GM23248 (cell line): ENCODE data around the gene SUN2. TPM values are rescaled to one million over a fixed set of nuclear protein-coding genes. Genes with fewer than 3 reads are reported as not detected.

Source experiments
- DNase-seq: peaks from one replicate; pipeline ENCODE4 v3.0.0-alpha.2; 2015
- H2AFZ ChIP-seq: fragments of 200-600 bp; sonication (generic); 2 replicates; pipeline ENCODE4 v1.6.1; 2016; ENCODE audit warnings: antibody characterized with exemption
- H3F3A ChIP-seq: fragments of 200-600 bp; sonication (generic); 2 replicates; pipeline ENCODE4 v1.6.1; 2016; ENCODE audit warnings: mild to moderate bottlenecking, antibody characterized with exemption, mixed run types; ENCODE audit not compliant: insufficient read depth
- H3K27ac ChIP-seq: fragments of 200-600 bp; sonication (generic); 2 replicates; pipeline ENCODE4 v1.5.1; 2016; ENCODE audit warnings: mild to moderate bottlenecking
- H3K27me3 ChIP-seq: fragments of 200-600 bp; sonication (generic); replicated peaks from 2 replicates; pipeline ENCODE4 v1.6.1; 2016; ENCODE audit warnings: mild to moderate bottlenecking; ENCODE audit not compliant: insufficient read depth
- H3K36me3 ChIP-seq: fragments of 200-600 bp; sonication (generic); 2 replicates; pipeline ENCODE4 v1.6.1; 2016; ENCODE audit warnings: low read depth, mild to moderate bottlenecking
- H3K4me1 ChIP-seq: fragments of 200-600 bp; sonication (generic); 2 replicates; pipeline ENCODE4 v1.6.1; 2016; ENCODE audit warnings: mild to moderate bottlenecking; ENCODE audit not compliant: insufficient read depth
- H3K4me2 ChIP-seq: fragments of 200-600 bp; sonication (generic); one replicate; pipeline ENCODE4 v1.6.1; 2016; ENCODE audit warnings: mild to moderate bottlenecking; ENCODE audit not compliant: unreplicated experiment
- H3K4me3 ChIP-seq: fragments of 200-600 bp; sonication (generic); 2 replicates; pipeline ENCODE4 v1.5.1; 2016; ENCODE audit warnings: mild to moderate bottlenecking
- H3K79me2 ChIP-seq: fragments of 200-600 bp; sonication (generic); 2 replicates; pipeline ENCODE4 v1.6.1; 2016; ENCODE audit warnings: mild to moderate bottlenecking; ENCODE audit not compliant: insufficient read depth
- H3K9ac ChIP-seq: fragments of 200-600 bp; sonication (generic); 2 replicates; pipeline ENCODE4 v1.6.1; 2016; ENCODE audit warnings: mild to moderate bottlenecking
- H3K9me2 ChIP-seq: fragments of 200-600 bp; sonication (generic); 2 replicates; pipeline ENCODE4 v1.6.1; 2016; ENCODE audit warnings: mixed run types, mild to moderate bottlenecking, moderate library complexity; ENCODE audit not compliant: insufficient read depth
- H3K9me3 ChIP-seq: fragments of 200-600 bp; sonication (generic); one replicate; pipeline ENCODE4 v1.6.1; 2017; ENCODE audit warnings: low read depth
- H4K20me1 ChIP-seq: fragments of 200-600 bp; sonication (generic); 2 replicates; pipeline ENCODE4 v1.6.0; 2016; ENCODE audit not compliant: insufficient read depth
- EZH2 ChIP-seq: fragments of 200-600 bp; sonication (generic); IDR thresholded peaks from 2 replicates; pipeline ENCODE4 v1.6.1; 2018; ENCODE audit warnings: antibody characterized with exemption, mild to moderate bottlenecking; ENCODE audit not compliant: insufficient read depth, poor library complexity, severe bottlenecking
- EZH2phosphoT487 ChIP-seq: fragments of 200-600 bp; sonication (generic); IDR thresholded peaks from 2 replicates; pipeline ENCODE4 v1.6.1; 2018; ENCODE audit warnings: antibody characterized with exemption, moderate library complexity, mild to moderate bottlenecking, low read depth; ENCODE audit not compliant: insufficient read depth
- WGBS, 2 experiments: methylation state at CpG; one replicate each; pipeline ENCODE4 v1.1.6; 2015 to 2017; ENCODE audit warnings: low lambda C conversion rate in 2 of 2, low coverage in 1 of 2; ENCODE audit errors: missing lambda C conversion rate in 2 of 2; 5-methylcytosine and 5-hydroxymethylcytosine counted together
- in situ Hi-C: fragments of 300-500 bp; cut with MboI; formaldehyde crosslinking; loops from 2 replicates; pipeline ENCODE4 v1.15.0; 2020
- polyA plus RNA-seq: library from polyadenylated mRNA; unstranded; fragments of >200 nt; fragmentation: Nextera tagmentation; extraction: Ambion mirVana; gene quantifications from 2 replicates; pipeline ENCODE4 v1.2.1, GENCODE V29; 2016
- total RNA-seq: library from RNA; depleted of rRNA; stranded (reverse); fragments of >200 nt; shearing (Covaris generic); gene quantifications from 2 replicates; pipeline ENCODE4 v1.2.3, GENCODE V29; 2014

SUN2 gene
- total and polyA plus RNA-seq, 2 experiments from 2014 or later = 47.9 to 146 TPM

DNA sequence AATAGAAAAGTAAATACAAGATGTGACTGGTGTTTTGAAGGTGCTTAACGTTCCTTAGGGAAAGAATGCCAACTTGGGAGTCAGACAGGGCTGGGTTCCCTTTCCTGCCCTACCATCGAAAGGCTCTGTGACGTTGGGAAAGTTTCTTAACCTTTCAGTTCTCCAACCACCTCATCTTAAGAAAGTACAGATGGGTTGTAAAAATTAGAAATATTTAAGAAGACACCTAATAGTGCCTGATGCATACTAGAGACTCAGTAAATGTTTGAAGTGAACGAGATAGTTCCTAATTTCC is 49.0 kb downstream of the SUN2 start:
- Histone ChIP-seq H3K27ac (peak overlapping the region; percentile 88), H2AFZ (peak overlapping the region; percentile 36), H3K9me3 (no peaks in the 10 kb centered on the region), H3K79me2 (peaks cover 60% of the 10 kb centered on the region), H3K36me3 (no peaks in the 10 kb centered on the region), H4K20me1 (peaks cover 12% of the 10 kb centered on the region; the same call in 1 of the 2 replicates), H3K4me3 (peak overlapping the region; percentile 88), H3K27me3 (no peaks in the 10 kb centered on the region), H3F3A (peaks cover 23% of the 10 kb centered on the region), H3K9me2 (no peaks in the 10 kb centered on the region), H3K9ac (peak overlapping the region; percentile 95), H3K4me2 (peak overlapping the region; percentile 83), H3K4me1 (peaks cover 20% of the 10 kb centered on the region)
- 0 to 1% methylated on average over 4 of the region's 4 CpGs for WGBS, 2 experiments
- TF ChIP-seq EZH2phosphoT487 (no peak), EZH2 (no peak)
- DNase-seq = peak; percentile 59
- in situ Hi-C loops = no loop called here

DNA sequence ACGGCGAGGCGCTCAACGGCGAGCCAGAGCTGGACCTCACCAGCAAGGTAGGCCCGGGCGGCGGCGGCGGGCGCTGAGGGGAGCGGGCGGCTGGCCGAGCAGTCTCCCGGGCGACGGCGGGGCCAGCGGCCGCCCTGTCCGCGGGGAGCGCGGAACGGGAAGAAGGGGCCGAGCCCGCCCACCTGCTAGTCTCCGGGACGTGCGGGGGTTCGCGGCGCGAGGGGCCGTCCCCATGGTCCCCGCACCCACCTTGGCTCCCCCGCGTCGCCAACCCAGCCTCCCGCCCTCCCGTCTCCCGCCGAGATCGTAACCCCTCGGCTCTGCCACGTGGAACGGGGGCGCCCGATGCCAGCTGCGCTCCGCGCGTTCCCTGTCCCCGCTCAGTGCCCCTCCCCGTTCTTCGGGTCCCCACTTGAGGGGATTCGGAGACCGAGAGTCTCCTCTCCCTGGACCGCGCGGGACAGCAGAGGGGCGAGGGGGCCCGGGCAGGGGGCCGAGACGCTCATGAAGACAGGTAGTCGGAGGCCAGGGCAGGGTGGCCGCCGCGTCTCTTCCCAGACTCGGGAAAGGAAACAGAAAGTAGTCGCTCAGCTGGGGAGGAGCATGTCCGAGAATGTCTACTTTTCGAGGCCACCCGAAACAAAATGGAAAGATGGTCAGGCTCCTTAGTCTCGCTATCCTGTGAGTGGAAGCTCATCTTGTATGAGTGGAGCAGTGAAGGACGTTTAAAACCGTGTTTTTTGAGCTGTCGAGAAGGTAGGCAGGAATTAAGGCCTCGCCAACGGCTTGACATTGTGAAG is 49.5 kb downstream of the SUN2 start:
- Histone ChIP-seq H3K27ac (peak overlapping the region; percentile 88), H3K36me3 (no peaks in the 10 kb centered on the region), H3K9me2 (no peaks in the 10 kb centered on the region), H3K27me3 (no peaks in the 10 kb centered on the region), H3K4me1 (peaks cover 20% of the 10 kb centered on the region), H3K9me3 (no peaks in the 10 kb centered on the region), H3F3A (peaks cover 23% of the 10 kb centered on the region), H3K4me3 (peak overlapping the region; percentile 88), H3K9ac (peak overlapping the region; percentile 95), H2AFZ (peak overlapping the region; percentile 36), H3K79me2 (peaks cover 54% of the 10 kb centered on the region), H4K20me1 (peaks cover 12% of the 10 kb centered on the region; the same call in 1 of the 2 replicates), H3K4me2 (peak overlapping the region; percentile 83)
- 0% methylated on average over 24 to 74 of the region's 80 CpGs for WGBS, 2 experiments
- peak; percentile 71 for DNase-seq
- in situ Hi-C loops = no loop called here
- no peak for TF ChIP-seq EZH2
- TF ChIP-seq EZH2phosphoT487 = no peak

DNA sequence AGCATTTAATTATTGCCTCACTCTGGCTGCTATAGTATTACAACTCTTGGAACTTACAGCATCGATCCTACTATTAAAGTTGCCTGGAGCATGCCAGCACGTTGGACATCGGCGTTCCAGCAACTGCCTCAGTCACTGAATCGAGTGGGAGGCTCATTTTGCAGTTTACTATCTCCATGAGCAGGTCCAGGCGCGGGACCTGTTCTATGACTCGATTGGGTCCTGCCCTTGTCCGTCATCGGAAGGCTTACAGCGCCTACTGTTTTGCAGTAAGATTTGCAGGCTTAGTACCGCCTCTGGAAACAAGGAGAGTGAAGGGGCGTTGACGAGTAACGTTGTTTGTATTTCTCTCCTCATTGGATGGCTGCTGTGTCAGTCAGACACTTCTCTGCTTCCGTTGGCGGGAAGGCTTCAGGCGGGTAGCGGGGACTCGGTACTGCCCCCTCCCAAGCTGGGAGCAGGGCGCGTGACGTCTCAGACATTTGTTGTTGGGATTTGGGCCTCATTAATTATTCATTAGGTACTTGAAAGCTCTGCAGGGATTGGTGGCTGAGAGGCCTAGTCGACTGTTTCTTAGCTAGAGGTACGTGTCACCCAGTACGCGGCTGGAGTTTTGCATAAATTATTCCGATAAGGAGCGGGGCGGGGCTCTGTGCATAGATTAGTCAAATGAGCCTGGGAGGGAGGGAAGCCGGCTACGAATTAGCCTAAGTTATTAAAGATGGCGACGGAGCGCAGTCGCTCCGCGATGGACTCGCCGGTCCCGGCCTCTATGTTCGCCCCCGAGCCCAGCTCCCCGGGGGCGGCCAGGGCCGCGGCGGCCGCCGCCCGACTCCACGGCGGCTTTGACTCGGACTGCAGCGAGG is 50.3 kb downstream of the SUN2 start, which contains the start of gene GTPBP1:
Gene GTPBP1, plus strand, starts transcription at position 710 of the 866 bp plus-strand sequence. Its CDS starts 12 bp downstream, at position 722.
- H3K27me3 ChIP-seq = no peaks in the 10 kb centered on the region
- no peak for TF ChIP-seq EZH2phosphoT487
- TF ChIP-seq EZH2 = no peak
- H2AFZ ChIP-seq = peak within 1 kb of the TSS; percentile 86
- H3K4me2 ChIP-seq = peak within 1 kb of the TSS; percentile 86
- H3K4me3 ChIP-seq = peak within 1 kb of the TSS; percentile 88
- in situ Hi-C loops = no loop called here
- peak within 1 kb of the TSS; percentile 88 for H3K27ac ChIP-seq
- DNase-seq = peak; percentile 100
- peaks cover 23% of the 10 kb centered on the region for H3F3A ChIP-seq
- H3K9me3 ChIP-seq = no peaks in the 10 kb centered on the region
- 1 to 2% methylated on average over 54 to 55 of the region's 55 CpGs for WGBS, 2 experiments
- no peaks in the 10 kb centered on the region for H3K36me3 ChIP-seq
- peaks cover 46% of the 10 kb centered on the region for H3K79me2 ChIP-seq
- peaks cover 20% of the 10 kb centered on the region for H3K4me1 ChIP-seq
- peaks cover 12% of the 10 kb centered on the region; the same call in 1 of the 2 replicates for H4K20me1 ChIP-seq
- peak within 1 kb of the TSS; percentile 95 for H3K9ac ChIP-seq
- no peaks in the 10 kb centered on the region for H3K9me2 ChIP-seq

DNA sequence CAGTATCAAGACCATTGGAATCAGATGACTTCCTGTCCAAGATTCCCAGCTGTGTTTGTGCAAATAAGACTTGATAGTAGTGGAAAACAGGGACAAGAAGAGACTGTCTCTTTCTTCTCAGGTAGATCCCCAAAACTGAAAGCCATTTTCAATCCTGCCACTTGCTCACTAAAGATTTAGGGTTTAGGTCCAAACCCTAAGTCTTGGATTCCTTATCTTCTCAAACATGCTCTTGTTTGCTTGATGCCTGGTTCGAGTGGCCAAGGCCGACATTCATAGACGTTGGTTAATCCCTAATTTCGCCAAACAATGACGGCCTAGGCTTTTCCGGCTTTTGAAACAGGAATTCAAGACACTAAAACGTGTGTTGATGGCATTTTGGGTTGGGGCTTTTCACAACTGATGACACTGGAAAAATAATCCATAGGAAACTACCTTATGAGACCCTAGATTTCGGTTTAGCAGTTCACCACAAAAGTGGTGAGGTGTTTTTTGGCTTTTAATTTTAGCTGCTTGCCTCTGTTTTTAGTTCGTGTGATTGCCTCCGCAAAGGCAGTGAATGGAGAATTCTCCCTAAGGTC is 51.1 kb downstream of the SUN2 start:
- TF ChIP-seq EZH2 (no peak), EZH2phosphoT487 (no peak)
- peak overlapping the region; percentile 70 for H3K27ac ChIP-seq
- in situ Hi-C loops = no loop called here
- 21 to 24% methylated on average over 10 of the region's 10 CpGs for WGBS, 2 experiments
- H3K9me3 ChIP-seq = no peaks in the 10 kb centered on the region
- no peaks in the 10 kb centered on the region for H3K36me3 ChIP-seq
- peaks cover 26% of the 10 kb centered on the region for H3F3A ChIP-seq
- H2AFZ ChIP-seq = peak overlapping the region; percentile 86
- H3K27me3 ChIP-seq = no peaks in the 10 kb centered on the region
- peak; percentile 19 for DNase-seq
- H3K4me3 ChIP-seq = peak overlapping the region; percentile 66
- H3K4me2 ChIP-seq = peak overlapping the region; percentile 86
- peaks cover 46% of the 10 kb centered on the region for H3K79me2 ChIP-seq
- peaks cover 10% of the 10 kb centered on the region; the same call in 1 of the 2 replicates for H4K20me1 ChIP-seq
- peaks cover 20% of the 10 kb centered on the region for H3K4me1 ChIP-seq
- H3K9ac ChIP-seq = peak overlapping the region; percentile 67
- no peaks in the 10 kb centered on the region for H3K9me2 ChIP-seq
